Astrocyte (in vitro differentiated cells and primary cell): ENCODE results near the gene RPP14. TPM values are rescaled to one million over a fixed set of nuclear protein-coding genes. Genes with fewer than 3 reads are reported as not detected.

ENCODE experiments used
- DNase-seq: peaks from one replicate; pipeline ENCODE4 v3.0.0-alpha.2; 2010; ENCODE audit warnings: low read depth
- FAIRE-seq: peaks from 2 replicates; lab custom pipeline; 2011; peaks lifted over from hg19 to GRCh38; lab: Jason Lieb, UNC
- H2AFZ ChIP-seq: 2 replicates; pipeline ENCODE4 v1.6.0; 2012; ENCODE audit warnings: low read depth, low read length, inconsistent platforms
- H3K27ac ChIP-seq: 2 replicates; pipeline ENCODE4 v1.5.1; 2011; ENCODE audit warnings: low read depth, low read length, inconsistent platforms
- H3K27me3 ChIP-seq: 2 replicates; pipeline ENCODE4 v1.6.0; 2011; ENCODE audit warnings: low read length, inconsistent platforms; ENCODE audit not compliant: insufficient read depth
- H3K36me3 ChIP-seq: 2 replicates; pipeline ENCODE4 v1.5.1; 2011; ENCODE audit warnings: low read length, inconsistent platforms; ENCODE audit not compliant: insufficient read depth
- H3K4me1 ChIP-seq: 2 replicates; pipeline ENCODE4 v1.5.1; 2011; ENCODE audit warnings: low read length, inconsistent platforms; ENCODE audit not compliant: insufficient read depth
- H3K4me2 ChIP-seq: 2 replicates; pipeline ENCODE4 v1.6.0; 2012; ENCODE audit warnings: low read length, inconsistent platforms
- H3K4me3 ChIP-seq: 2 replicates; pipeline ENCODE4 v1.5.1; 2011; ENCODE audit warnings: low read depth, mild to moderate bottlenecking, low read length, inconsistent platforms; ENCODE audit not compliant: insufficient read depth
- H3K79me2 ChIP-seq: 2 replicates; pipeline ENCODE4 v1.6.0; 2012; ENCODE audit warnings: mild to moderate bottlenecking, low read length, inconsistent platforms; ENCODE audit not compliant: insufficient read depth
- H3K9ac ChIP-seq: 2 replicates; pipeline ENCODE4 v1.6.0; 2012; ENCODE audit warnings: mild to moderate bottlenecking, low read length, inconsistent platforms
- H3K9me3 ChIP-seq: 2 replicates; pipeline ENCODE4 v1.5.1; 2012; ENCODE audit warnings: low read depth, mild to moderate bottlenecking, low read length, inconsistent platforms; ENCODE audit not compliant: insufficient read depth
- H4K20me1 ChIP-seq: 2 replicates; pipeline ENCODE4 v1.6.0; 2012; ENCODE audit warnings: low read length, inconsistent platforms; ENCODE audit not compliant: insufficient read depth
- H3K27ac Mint-ChIP-seq: one replicate; pipeline ENCODE4 v1.8.0; 2021; ENCODE audit warnings: mild to moderate bottlenecking, mixed read lengths; ENCODE audit not compliant: unreplicated experiment
- H3K27me3 Mint-ChIP-seq: one replicate; pipeline ENCODE4 v1.8.0; 2021; ENCODE audit warnings: low read depth, mixed read lengths; ENCODE audit not compliant: unreplicated experiment
- H3K36me3 Mint-ChIP-seq: one replicate; pipeline ENCODE4 v1.8.0; 2021; ENCODE audit warnings: low read depth, mixed read lengths; ENCODE audit not compliant: unreplicated experiment
- H3K4me1 Mint-ChIP-seq: one replicate; pipeline ENCODE4 v1.8.0; 2021; ENCODE audit warnings: low read depth, mixed read lengths; ENCODE audit not compliant: unreplicated experiment
- H3K4me3 Mint-ChIP-seq: one replicate; pipeline ENCODE4 v1.8.0; 2021; ENCODE audit warnings: mild to moderate bottlenecking, moderate library complexity, mixed read lengths; ENCODE audit not compliant: unreplicated experiment
- H3K9me3 Mint-ChIP-seq: one replicate; pipeline ENCODE4 v1.8.0; 2021; ENCODE audit warnings: mild to moderate bottlenecking, mixed read lengths; ENCODE audit not compliant: unreplicated experiment
- CTCF ChIP-seq: IDR thresholded peaks from 2 replicates; pipeline ENCODE4 v1.5.1; 2011; ENCODE audit warnings: low read depth, mild to moderate bottlenecking, inconsistent platforms, low read length, moderate library complexity; ENCODE audit not compliant: insufficient read depth
- EZH2 ChIP-seq: IDR thresholded peaks from 2 replicates; pipeline ENCODE4 v1.6.1; 2012; ENCODE audit warnings: mild to moderate bottlenecking, low read length, inconsistent platforms; ENCODE audit not compliant: insufficient read depth
- total RNA-seq: library from RNA; stranded (reverse); gene quantifications from 2 replicates; pipeline ENCODE4 v1.2.1, GENCODE V29; 2021

RPP14 gene
- total RNA-seq, 1 donor from 2014 or later = 22.2 TPM

GRCh38 chr3:58358808-58359207, 52.8 kb downstream of the RPP14 start:
- H2AFZ ChIP-seq = no peak overlapping the region
- no peak overlapping the region for H3K27ac ChIP-seq
- Mint-ChIP-seq H3K27ac (no peak overlapping the region), H3K36me3 (no peaks in the 10 kb centered on the region), H3K9me3 (no peaks in the 10 kb centered on the region), H3K4me3 (no peak overlapping the region), H3K4me1 (no peaks in the 10 kb centered on the region), H3K27me3 (peaks cover 2% of the 10 kb centered on the region)
- no peaks in the 10 kb centered on the region for H3K36me3 ChIP-seq
- H3K9ac ChIP-seq = no peak overlapping the region
- no peak overlapping the region for H3K4me2 ChIP-seq
- H3K4me3 ChIP-seq = no peak overlapping the region
- DNase-seq = no peak
- TF ChIP-seq CTCF (no peak), EZH2 (no peak)
- H3K9me3 ChIP-seq = no peaks in the 10 kb centered on the region
- H3K4me1 ChIP-seq = no peaks in the 10 kb centered on the region
- no peaks in the 10 kb centered on the region for H3K27me3 ChIP-seq
- no peak for FAIRE-seq
- H4K20me1 ChIP-seq = peaks cover 35% of the 10 kb centered on the region
- H3K79me2 ChIP-seq = peaks cover 41% of the 10 kb centered on the region

- H3K79me2 ChIP-seq = peaks cover 44% of the 10 kb centered on the region
- no peak overlapping the region for H3K4me3 Mint-ChIP-seq
- H3K27ac Mint-ChIP-seq = no peak overlapping the region
- no peaks in the 10 kb centered on the region for H3K9me3 ChIP-seq
- DNase-seq (no peak), FAIRE-seq (no peak)
- TF ChIP-seq CTCF (no peak), EZH2 (no peak)
- H3K9ac ChIP-seq = no peak overlapping the region
- H3K36me3 ChIP-seq = no peaks in the 10 kb centered on the region
- H4K20me1 ChIP-seq = peaks cover 31% of the 10 kb centered on the region
- no peaks in the 10 kb centered on the region for H3K36me3 Mint-ChIP-seq
- no peaks in the 10 kb centered on the region for H3K27me3 ChIP-seq
- H2AFZ ChIP-seq = no peak overlapping the region
- no peaks in the 10 kb centered on the region for H3K9me3 Mint-ChIP-seq
- no peak overlapping the region for H3K27ac ChIP-seq
- H3K4me1 ChIP-seq = no peaks in the 10 kb centered on the region
- no peak overlapping the region for H3K4me3 ChIP-seq
- H3K4me2 ChIP-seq = no peak overlapping the region
- H3K4me1 Mint-ChIP-seq = no peaks in the 10 kb centered on the region
- H3K27me3 Mint-ChIP-seq = peaks cover 2% of the 10 kb centered on the region
Observed at GRCh38 chr3:58359621-58360020, 53.6 kb downstream of the RPP14 start.

GRCh38 chr3:58361866-58362265, 55.8 kb downstream of the RPP14 start:
- H2AFZ ChIP-seq = no peak overlapping the region
- H3K36me3 ChIP-seq = no peaks in the 10 kb centered on the region
- Mint-ChIP-seq H3K4me1 (peaks cover 6% of the 10 kb centered on the region), H3K27me3 (no peaks in the 10 kb centered on the region), H3K9me3 (no peaks in the 10 kb centered on the region), H3K27ac (no peak overlapping the region), H3K36me3 (no peaks in the 10 kb centered on the region), H3K4me3 (no peak overlapping the region)
- no peaks in the 10 kb centered on the region for H3K4me1 ChIP-seq
- H3K9ac ChIP-seq = no peak overlapping the region
- H3K79me2 ChIP-seq = peaks cover 49% of the 10 kb centered on the region
- FAIRE-seq (no peak), DNase-seq (no peak)
- H3K9me3 ChIP-seq = no peaks in the 10 kb centered on the region
- no peak for TF ChIP-seq EZH2
- TF ChIP-seq CTCF = no peak
- H4K20me1 ChIP-seq = peaks cover 24% of the 10 kb centered on the region
- no peaks in the 10 kb centered on the region for H3K27me3 ChIP-seq
- no peak overlapping the region for H3K4me3 ChIP-seq
- no peak overlapping the region for H3K4me2 ChIP-seq
- H3K27ac ChIP-seq = no peak overlapping the region
